NCI-H510A treated with DMSO at 0.1 percent for 48 hours (cell line): ENCODE measurements around the gene TTF1.

ENCODE experiments used
- DNase-seq: peaks from one replicate; lab custom pipeline; 2025; lab: John Stamatoyannopoulos, UW

Gene TTF1

DNA sequence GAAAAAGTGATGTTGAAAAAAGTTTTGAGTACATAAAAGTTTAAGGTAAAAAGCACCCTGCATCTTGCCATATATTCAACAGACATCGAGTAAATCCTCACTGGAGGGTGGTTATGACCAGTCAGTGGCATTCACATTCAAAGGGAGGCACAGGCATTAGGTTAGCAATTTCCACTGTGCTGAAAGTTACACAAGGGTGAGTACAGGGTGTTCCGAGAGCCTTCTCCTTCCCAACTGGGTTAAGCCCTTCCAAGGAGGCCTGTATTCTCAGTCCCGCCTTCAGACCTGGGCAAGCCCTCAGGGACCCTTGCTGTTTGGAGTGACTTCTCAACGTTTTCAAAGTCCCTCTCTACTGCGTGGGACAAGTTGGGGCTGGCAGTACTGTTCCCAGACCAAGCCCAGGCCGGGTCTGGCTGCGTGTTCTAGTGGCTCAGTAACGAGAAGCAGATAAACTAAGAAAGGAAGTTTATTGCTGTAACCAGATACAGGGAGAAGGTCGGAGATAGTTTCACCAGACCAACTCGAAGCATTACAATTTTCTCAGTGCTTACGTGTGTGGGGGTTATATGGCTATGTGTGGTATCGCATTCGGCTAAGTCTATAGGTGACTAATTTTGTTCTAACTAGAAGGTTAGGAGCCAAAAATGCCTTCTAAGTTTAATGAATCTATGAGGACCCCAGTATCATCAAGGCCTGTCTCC, 38.9 kb downstream of the TTF1 start:
- DNase-seq: no peak

DNA sequence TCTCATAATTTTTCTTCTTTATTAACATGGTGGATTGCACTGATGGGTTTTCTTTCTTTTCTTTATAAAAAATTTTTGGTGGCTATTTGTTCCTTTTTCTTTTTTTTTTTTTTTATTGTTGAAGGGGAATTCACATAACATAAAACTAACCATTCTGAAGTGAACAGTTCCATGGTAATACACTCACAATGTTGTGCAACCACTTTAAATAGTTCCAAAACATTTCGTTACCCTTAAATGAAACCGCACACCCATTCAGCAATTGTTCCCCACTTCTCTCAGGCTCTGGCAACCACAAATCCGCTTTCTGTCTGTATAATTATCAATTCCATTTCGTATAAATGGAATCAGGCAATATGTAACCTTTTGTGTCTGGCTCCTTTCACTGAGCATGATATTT, 40.2 kb downstream of the TTF1 start:
- no peak for DNase-seq

DNA sequence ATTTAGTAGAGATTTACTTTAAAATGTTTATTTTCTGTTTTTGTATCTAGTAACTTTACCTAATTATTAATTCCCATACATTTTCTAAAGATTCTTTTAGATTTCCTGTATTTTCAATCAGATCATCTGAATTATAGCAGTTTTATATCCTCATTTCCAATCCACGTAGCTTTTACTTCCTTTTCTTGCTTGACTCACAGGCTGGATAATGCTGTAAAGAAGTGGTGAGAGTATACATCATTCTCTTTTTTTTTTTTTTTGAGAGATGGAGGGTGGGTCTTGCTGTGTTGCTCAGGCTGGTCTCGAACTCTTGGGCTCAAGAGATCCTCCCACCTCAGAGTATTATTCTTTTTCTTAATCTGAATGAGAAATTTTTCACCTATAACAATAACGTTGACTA, 40.7 kb downstream of the TTF1 start:
- no peak for DNase-seq

DNA sequence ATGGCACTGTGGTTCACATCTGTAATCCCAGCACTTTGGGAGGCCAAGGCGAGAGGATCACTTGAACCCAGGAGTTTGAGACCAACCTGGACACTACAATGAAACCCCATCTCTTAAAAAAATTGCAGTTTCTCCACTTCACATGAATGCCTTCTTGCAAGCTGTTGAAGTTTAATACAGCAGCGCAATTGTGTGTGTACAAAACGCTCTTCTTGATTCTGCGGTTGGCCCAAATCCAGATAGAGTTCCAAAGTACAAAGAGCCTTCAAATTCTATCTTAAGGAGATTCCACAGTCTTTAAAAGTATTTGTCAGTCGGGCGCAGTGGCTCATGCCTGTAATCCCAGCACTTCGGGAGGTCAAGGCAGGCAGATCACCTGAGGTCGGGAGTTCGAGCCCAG, 42.6 kb downstream of the TTF1 start:
- DNase-seq: no peak

DNA sequence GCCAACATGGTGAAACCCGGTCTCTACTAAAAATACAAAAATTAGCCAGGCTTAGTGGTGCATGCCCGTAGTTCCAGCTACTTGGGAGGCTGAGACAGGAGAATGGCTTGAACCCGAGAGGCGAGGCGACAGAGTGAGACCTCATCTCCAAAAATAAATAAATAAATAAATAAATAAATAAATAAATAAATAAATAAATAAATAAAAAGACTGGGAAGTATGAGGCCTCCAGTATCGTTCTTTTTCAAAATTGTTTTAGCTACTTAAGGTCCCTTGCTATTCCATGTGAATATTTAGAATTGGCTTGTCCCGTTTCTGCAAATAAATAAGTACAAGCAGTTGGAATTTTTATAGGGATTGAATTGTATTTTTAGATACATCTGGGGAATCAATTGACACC, 48.9 kb downstream of the TTF1 start:
- no peak for DNase-seq

DNA sequence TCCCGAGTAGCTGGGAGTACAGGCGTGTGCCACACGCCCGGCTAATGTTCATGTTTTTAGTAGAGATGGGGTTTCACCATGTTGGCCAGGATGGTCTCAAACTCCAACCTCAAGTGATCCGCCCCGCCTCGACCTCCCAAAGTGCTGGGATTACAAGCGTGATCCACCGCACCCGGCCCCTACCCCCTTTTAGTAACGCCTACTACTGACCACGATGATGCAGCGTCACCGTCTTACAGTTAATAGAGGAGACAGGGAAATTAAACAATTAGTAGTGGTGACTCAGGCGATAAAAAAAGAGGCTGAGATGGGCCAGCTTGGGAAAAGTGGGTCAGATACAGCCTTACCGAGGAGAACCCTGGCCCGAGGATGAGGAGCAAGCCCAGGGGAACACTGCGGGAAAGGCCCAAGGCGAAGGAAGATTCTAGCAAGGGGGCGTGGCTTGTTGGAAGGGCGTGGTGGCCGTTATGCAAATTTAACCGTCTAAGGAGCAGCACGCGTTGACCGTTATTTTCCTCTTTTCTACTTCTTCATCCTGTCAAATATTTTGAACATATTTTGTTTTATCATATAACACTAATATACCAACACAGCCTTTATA, 50.2 kb downstream of the TTF1 start:
- no peak for DNase-seq

DNA sequence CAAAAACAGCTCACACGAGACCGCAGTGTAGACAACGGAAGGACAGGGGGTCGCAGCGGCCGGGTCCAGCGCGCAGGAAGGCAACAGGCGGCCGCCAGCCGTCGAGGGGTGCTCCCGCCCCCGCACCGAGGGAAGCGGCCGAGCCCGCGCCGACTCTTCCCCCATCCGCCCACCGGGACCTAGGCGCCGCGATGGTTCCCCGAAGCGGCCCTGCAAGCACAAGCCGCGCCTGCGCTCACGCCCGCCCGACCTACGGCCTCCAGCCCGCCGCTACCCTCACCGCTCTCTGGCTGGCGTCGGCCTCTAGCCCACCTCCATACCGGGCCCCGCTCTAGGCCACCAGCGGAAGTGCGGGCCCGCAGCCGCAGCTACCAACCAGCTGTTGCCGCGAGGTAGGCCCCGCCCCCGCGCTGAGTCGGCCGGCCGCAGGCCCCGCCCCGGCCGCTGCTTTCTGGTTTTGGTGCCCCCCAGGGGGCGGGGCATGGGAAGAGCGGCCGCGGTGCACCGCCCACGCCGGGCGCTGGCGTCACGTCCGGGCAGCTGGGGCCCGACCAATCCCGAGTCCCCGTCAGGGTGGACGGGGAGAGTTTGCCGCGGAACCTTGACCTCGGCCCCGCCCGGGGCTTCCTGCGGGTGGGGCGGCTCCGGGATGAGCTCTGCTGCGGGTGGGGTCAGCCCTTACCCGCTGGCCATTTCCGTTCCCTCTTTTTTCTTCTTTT, 51.8 kb downstream of the TTF1 start, which contains the start of gene SETX:
TSS of gene SETX (minus strand) at position 350 of the 719 bp plus-strand sequence. CDS start 5,558 bp downstream, outside the sequence.
- DNase-seq: peak; percentile 98

DNA sequence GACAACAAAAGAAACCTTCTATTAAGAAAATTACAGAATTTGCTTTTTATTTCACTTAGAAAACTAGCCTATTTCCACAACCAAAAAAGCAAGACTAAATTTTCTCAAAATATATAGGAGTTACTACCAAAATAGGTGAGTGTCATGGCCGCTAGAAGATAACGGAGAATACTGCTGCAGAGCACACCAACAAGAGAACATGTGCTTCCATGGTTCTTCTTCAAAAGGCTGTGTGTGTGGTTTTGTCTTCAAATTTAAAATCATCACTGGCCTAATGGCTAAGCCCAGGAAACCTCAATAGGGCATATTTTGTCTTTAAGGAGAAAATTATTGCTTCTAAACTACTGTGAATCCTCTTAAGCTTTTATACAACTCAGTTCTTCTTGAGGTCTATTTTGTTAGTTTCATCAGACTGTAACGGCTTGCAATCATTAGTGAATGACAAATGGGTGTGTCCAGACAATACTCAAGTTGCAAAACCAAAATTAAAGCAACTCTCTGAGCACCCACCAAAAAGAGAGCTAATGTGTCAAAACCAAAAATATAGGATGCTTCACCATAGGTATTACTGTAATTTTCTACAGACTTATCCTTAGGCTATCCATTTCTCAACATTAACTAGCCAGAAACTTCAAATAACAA, 55.1 kb downstream of the TTF1 start:
- DNase-seq: no peak

DNA sequence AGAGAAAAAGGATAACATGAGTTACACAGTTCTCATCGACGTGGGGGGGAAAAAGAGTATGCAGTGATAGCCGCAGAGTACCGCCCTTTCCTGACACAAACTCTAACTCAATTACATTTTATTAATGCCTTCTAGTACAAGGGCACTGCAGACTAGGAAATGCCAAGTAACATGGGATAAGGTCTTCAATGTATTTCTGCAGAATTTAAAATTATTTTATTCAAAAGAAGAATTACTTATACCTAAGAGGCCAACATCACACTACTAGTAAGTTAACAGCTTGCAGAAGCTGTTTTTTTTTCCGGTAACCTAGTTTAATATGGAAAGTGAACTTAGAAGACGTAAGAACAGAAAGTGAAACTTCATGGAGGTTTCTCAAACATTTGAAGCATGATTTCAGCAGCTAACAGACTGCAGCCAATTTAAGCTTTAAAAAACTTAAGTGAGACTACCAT, 55.8 kb downstream of the TTF1 start:
- no peak for DNase-seq

DNA sequence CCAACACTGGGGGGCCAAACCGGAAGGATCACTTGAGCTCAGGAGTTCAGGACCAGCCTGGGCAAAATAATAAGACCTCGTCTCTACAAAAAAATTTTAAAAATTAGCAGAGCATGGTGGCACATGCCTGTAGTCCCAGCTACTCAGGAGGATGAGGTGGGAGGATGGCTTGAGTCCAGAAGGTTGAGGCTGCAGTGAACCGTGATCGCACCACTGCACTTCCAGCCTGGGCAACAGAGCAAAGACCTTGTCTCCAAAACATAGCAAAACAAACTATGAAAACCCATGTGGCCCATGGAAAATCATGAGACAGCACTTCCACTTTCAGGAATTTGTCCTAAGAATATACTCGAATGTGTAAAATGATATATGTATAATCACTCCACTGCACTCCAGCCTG, 58.0 kb downstream of the TTF1 start:
- DNase-seq: no peak

DNA sequence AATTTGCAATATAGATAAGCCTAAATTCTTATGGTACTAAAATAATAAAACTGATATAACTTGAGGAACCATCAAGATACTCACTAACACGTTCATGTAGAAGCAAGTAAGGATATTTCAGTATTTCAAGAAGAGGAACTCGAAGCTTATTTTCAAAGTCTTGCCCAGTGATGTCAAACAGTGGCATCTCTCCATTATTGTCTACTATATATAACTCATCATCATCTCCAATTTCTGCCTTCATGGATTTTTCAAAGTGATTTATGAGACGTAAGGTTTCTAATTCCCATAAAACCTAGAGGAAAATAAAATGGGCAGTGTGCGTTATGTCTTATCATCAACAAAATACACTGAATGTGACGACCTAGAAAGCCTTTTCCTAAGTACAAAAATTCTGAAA, 60.5 kb downstream of the TTF1 start:
- DNase-seq: no peak

DNA sequence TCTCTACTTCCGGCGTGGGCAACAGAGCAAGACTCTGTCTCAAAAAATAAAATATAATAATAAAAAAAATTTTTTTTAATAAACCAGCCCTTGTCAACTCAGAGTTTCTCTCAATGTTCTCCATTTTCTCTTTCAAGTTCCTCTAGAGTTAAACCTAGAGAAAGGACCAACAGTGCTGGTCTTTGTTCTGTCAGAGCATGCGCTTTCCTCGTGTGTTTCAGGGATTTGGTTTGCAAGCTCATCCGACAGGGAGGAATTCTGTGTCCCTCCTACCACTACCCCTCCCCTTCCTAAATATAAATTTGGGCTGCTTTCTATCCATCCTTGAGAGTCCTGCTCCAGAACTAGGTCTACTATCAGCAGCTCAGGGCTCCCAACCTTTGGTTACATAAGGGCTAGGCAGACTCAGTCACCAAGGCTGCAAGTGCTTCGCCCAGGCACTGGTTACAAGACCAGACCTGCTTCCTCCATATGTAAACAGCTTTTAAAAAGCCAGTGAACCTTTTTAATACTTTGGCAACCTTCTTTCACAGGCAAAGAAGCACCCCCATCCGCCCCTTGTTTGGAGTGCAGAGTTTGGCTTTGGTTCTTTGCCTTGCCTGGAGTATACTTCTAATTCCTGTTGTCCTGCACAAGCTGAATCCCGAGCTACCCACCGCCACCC, 65.3 kb downstream of the TTF1 start:
- no peak for DNase-seq

DNA sequence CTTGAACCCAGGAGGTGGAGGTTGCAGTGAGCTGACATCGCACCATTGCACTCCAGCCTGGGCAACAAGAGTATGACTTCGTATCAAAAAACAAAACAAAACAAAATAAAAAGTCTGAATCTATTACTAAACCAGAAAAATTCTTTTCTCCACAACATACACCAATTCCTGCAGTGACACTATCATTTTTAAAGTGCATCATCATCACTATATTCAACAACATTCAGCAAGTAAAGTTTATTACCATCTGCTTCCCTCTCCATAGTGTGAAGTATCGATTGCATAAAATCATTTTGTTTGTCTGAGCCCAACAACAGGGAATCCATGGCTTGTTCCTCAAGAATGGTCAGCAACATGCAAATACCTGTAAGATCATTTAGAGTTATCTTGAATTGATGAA, 72.3 kb downstream of the TTF1 start:
- DNase-seq: no peak

DNA sequence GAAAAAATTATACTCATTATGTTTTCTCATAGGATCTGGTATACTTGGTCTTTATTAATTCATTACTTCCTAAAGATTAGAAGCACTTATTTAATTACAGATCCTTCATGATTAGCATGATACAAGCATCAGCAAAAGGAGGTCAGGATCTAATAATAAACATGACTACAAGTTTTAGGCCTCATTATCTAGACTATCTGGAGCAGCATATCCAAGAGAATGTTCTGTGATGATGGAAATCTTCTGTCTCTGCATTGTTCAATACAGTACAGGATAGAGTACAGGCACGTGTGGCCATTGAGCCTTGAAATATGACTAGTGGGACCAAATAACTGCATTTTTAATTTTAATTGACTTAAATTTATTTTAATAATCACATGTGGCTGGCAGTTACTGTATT, 73.1 kb downstream of the TTF1 start:
- DNase-seq: no peak

DNA sequence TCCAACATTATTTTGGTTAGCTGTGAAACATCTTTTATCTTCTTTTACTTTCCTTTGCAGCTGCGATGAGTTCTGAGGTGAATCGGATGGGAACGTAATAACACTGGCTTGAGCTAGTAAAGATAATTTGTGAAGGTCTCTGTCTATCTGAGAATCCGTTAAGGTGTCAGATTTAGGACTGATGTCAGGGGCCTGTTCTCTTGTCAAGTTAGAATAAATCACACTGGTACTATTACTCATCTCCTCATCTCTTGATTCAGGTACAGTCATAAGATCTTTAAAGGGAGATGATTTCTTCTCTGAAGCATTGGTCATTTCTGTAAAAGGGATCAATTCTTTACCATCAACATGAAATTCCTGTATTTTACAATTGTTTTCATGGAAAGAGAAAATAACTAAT, 78.1 kb downstream of the TTF1 start:
- DNase-seq: no peak

DNA sequence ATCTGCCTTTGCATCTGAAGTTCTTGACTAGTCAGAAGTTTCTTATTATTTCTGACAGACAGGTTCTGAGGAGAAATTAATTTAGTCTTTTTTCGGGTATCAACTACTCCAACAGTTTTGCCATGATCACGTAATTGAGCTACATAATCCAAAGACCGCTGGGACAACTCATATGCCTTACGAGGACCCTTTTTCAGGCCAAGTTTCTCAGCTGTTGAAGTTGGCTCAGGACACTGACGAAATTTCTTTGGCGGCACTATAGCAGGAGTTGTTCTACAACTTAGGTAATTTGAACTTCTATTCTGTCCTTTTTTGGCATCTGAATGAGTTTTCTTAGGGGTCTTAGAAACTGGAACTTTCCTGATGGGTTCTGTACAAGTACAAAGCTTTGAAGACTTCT, 79.1 kb downstream of the TTF1 start:
- DNase-seq: no peak
